ENCODE measurements around the gene OR4K5. TPM values are rescaled to one million over a fixed set of nuclear protein-coding genes. Genes with fewer than 3 reads are reported as not detected.

OR4K5 gene
- polyA plus RNA-seq, 1 donor = not detected

Other genes with a start within 250 kb of the OR4K5 start
- gene OR11H2, start 206.7 kb upstream of the OR4K5 start, polyA plus RNA-seq (ENCODE audit: insufficient read length) = not detected
- gene OR4Q3, start 177.0 kb upstream of the OR4K5 start, polyA plus RNA-seq (ENCODE audit: insufficient read length) = not detected
- not detected for gene OR4M1, start 147.1 kb upstream of the OR4K5 start, polyA plus RNA-seq (ENCODE audit: insufficient read length)
- not detected for gene OR4N2, start 116.8 kb upstream of the OR4K5 start, polyA plus RNA-seq (ENCODE audit: insufficient read length)
- not detected for gene OR4K2, start 45.5 kb upstream of the OR4K5 start, polyA plus RNA-seq (ENCODE audit: insufficient read length)
- not detected for gene OR4K1, start 10.3 kb downstream of the OR4K5 start, polyA plus RNA-seq (ENCODE audit: insufficient read length)
- gene OR4K15, start 55.0 kb downstream of the OR4K5 start, polyA plus RNA-seq (ENCODE audit: insufficient read length) = not detected
- gene OR4Q2, start 81.6 kb downstream of the OR4K5 start, polyA plus RNA-seq (ENCODE audit: insufficient read length) = not detected
- gene OR4K14, start 98.7 kb downstream of the OR4K5 start, polyA plus RNA-seq (ENCODE audit: insufficient read length) = not detected
- gene OR4K13, start 115.4 kb downstream of the OR4K5 start, polyA plus RNA-seq (ENCODE audit: insufficient read length) = not detected
- not detected for gene OR4L1, start 139.4 kb downstream of the OR4K5 start, polyA plus RNA-seq (ENCODE audit: insufficient read length)
- gene OR4K17, start 190.1 kb downstream of the OR4K5 start, polyA plus RNA-seq (ENCODE audit: insufficient read length) = 0.10 TPM
- gene OR4N5, start 218.2 kb downstream of the OR4K5 start, polyA plus RNA-seq (ENCODE audit: insufficient read length) = not detected